Muscle of leg (tissue), 11 donors: ENCODE measurements around the gene NKD1. TPM values are rescaled to one million over a fixed set of nuclear protein-coding genes. Genes with fewer than 3 reads are reported as not detected.

Experiments
- DNase-seq: peaks from one replicate; pipeline ENCODE4 v3.0.0; 2013
- H3K27ac ChIP-seq: one replicate; pipeline ENCODE4 v1.5.1; 2013; ENCODE audit warnings: mild to moderate bottlenecking, low read length, control low read depth
- H3K27me3 ChIP-seq: one replicate; pipeline ENCODE4 v1.6.1; 2013; ENCODE audit warnings: low read length; ENCODE audit not compliant: control insufficient read depth, insufficient read depth
- H3K36me3 ChIP-seq: one replicate; pipeline ENCODE4 v1.6.1; 2013; ENCODE audit warnings: low read length; ENCODE audit not compliant: control insufficient read depth, insufficient read depth
- H3K4me1 ChIP-seq: one replicate; pipeline ENCODE4 v1.6.1; 2013; ENCODE audit warnings: low read length; ENCODE audit not compliant: control insufficient read depth, insufficient read depth
- H3K4me3 ChIP-seq: one replicate; pipeline ENCODE4 v1.5.1; 2013; ENCODE audit warnings: low read length, control low read depth
- H3K9me3 ChIP-seq: replicated peaks from 2 replicates; pipeline ENCODE4 v1.6.1; 2013; ENCODE audit warnings: low read depth, low read length; ENCODE audit not compliant: control insufficient read depth
- WGBS: methylation state at CpG from one replicate; pipeline ENCODE4 v1.1.5; 2013; ENCODE audit warnings: missing lambda C conversion rate; ENCODE audit not compliant: insufficient coverage; 5-methylcytosine and 5-hydroxymethylcytosine counted together
- polyA plus RNA-seq, 8 donors: library from polyadenylated mRNA; unstranded; fragments of 120-200 nt; gene quantifications; one replicate each; pipeline versions ENCODE4 v1.2.1 to v1.2.3, GENCODE V29; 2013; ENCODE audit warnings: inconsistent platforms in 1 of 8, low replicate concordance in 1 of 8; ENCODE audit not compliant: insufficient read length in 8 of 8, insufficient read depth in 1 of 8
- total RNA-seq: library from RNA; stranded (reverse); fragments of 120-200 nt; gene quantifications from one replicate; pipeline ENCODE4 v1.2.4, GENCODE V29; 2013

NKD1 gene
- total and polyA plus RNA-seq, 9 donors, result 2.8 to 7.7 (median 4.5) TPM

DNA sequence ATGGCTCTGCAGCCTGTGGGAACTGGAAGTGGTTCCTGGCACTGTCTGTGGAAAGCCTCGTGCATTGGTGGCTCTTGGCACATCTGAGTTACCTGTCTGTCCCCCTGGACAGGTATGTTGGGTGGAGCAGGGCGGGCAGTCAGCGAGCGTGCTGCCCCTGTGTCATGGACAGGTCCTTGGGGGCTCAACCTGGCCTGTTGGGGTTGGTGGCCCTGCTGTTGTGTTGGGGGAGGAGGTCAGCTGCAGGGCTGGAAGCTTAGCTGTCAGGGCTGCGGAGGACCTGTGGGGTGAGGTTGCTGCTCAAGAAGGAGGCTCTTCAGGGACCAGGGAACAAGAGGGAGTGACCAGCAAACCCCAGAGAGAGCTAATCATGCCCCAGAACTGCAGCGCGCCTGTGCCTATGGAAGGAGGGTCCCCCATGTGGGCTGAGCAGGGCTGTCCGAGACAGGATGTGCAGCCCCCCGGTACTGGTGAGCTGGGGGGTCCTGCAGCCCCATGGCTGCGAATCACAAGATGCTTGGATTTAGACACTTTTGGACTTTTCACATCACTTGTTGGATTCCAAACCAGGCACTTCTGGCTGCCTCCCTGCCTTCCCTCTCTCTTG is 7.2 kb downstream of the NKD1 start:
- Histone ChIP-seq H3K27ac (no peak overlapping the region), H3K4me1 (no peaks in the 10 kb centered on the region), H3K36me3 (peaks cover 10% of the 10 kb centered on the region), H3K9me3 (peaks cover 5% of the 10 kb centered on the region), H3K27me3 (peaks cover 12% of the 10 kb centered on the region), H3K4me3 (no peak overlapping the region)
- WGBS, result 92% methylated on average over 6 of the region's 10 CpGs
- no peak for DNase-seq

DNA sequence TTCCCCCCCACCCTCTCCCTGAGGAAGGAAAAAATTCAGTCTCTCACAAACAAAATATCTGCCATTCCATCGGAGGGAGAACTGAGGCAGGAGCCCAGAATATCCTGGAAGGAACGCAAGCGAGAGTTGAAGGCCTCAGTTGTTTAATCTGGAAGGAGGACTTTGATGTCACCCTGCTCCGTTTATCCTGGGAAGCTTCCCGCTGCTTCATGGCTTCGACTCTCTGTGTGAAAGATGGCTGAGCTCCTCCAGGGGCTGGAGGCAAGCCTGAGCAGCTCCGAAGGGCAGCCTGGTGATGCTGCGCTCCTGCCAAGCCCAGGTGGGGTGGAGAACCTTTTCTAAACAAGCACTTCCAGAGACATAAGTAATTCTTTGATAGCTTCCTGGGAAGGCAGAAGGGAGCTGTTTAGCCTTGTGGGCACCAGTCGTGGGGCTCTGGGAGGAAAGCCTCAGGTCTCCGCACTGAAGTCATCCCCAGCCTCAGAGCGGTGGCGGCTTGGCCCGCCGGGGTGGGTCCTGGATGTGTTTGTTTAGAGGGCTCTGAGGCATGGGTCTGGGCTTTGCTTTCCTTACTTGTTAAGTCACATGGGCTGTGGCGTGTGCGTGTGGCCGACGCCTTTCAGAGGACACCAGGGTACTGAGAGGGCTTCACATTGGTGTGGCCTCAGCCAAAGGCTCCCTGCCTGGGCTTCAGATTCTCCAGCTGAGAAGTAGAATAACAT is 7.9 kb downstream of the NKD1 start:
- H3K27ac ChIP-seq, result no peak overlapping the region
- peaks cover 8% of the 10 kb centered on the region for H3K9me3 ChIP-seq
- no peak for DNase-seq
- H3K4me3 ChIP-seq, result no peak overlapping the region
- no peaks in the 10 kb centered on the region for H3K4me1 ChIP-seq
- 69% methylated on average over 6 of the region's 18 CpGs for WGBS
- H3K36me3 ChIP-seq, result peaks cover 10% of the 10 kb centered on the region
- H3K27me3 ChIP-seq, result peaks cover 9% of the 10 kb centered on the region

DNA sequence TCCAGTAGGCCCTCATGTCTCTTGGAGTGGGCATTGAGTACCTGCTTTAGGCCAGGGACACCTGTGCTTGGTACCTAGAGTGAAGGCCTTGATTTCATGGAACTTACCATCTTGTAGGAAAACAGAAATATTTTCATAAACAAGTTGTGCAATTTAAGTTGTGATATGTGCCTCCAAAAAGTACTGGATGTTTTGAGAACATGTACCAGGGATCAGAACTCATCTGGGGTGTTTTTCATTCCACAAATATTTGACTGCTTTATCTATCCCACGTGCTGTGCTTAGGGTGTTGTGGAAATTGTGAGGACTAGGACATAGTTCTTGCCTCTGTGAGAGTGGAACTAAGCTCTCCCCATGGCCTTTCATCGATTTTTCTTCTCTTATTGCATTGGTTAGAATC is 8.8 kb downstream of the NKD1 start:
- Histone ChIP-seq H3K27ac (no peak overlapping the region), H3K27me3 (peaks cover 6% of the 10 kb centered on the region), H3K36me3 (peaks cover 10% of the 10 kb centered on the region), H3K4me1 (no peaks in the 10 kb centered on the region), H3K9me3 (peaks cover 13% of the 10 kb centered on the region), H3K4me3 (no peak overlapping the region)
- WGBS, result no CpG with 5 or more reads among the region's 2 CpGs
- no peak for DNase-seq

DNA sequence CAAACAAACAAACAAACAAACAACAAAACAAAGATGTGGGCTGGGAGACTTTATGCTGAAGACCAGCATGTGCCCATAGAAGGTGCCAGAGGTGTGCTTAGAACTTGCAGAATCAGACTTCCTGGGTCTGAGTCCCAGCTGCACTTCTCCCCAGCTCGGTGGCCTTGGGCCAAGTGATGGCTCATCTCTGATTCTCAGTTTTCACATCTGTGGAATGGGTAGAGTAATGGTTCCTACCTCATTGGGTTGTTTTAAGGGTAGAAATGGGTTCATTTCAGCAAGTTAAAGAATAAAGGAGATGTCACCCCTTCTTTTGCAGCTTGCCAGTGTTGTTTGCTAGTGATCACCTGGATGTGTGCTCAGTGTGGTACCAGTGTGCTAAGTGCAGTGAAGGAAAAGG is 10.7 kb downstream of the NKD1 start:
- H3K4me3 ChIP-seq, result no peak overlapping the region
- H3K27ac ChIP-seq, result no peak overlapping the region
- H3K9me3 ChIP-seq, result peaks cover 13% of the 10 kb centered on the region
- no peak for DNase-seq
- peaks cover 5% of the 10 kb centered on the region for H3K36me3 ChIP-seq
- H3K27me3 ChIP-seq, result peaks cover 6% of the 10 kb centered on the region
- H3K4me1 ChIP-seq, result no peaks in the 10 kb centered on the region
- WGBS, result no CpG with 5 or more reads among the region's 1 CpG

DNA sequence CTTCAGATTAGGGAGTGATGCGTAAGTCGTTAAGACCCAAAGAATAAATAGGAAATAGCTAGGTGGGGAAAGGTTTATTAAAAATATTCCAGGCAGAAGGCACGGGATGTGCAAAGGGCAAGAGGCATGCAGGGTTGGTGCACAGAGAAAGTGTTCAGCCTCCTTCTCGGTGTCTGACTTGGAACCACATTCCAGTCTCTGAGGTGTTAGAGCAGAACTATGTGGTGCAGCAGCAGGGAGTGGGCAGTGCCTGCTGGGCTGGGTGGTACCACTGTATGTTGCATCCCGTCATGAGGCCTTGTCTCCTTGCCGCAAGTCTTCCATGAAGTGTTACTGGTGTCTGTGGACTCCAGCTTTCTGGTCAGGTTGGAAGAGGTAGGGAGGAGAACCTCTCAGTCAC is 11.1 kb downstream of the NKD1 start:
- peaks cover 5% of the 10 kb centered on the region for H3K36me3 ChIP-seq
- H3K9me3 ChIP-seq, result peaks cover 13% of the 10 kb centered on the region
- H3K27ac ChIP-seq, result no peak overlapping the region
- DNase-seq, result no peak
- no peaks in the 10 kb centered on the region for H3K4me1 ChIP-seq
- 93% methylated on average over 6 of the region's 6 CpGs for WGBS
- H3K4me3 ChIP-seq, result no peak overlapping the region
- H3K27me3 ChIP-seq, result peaks cover 6% of the 10 kb centered on the region

DNA sequence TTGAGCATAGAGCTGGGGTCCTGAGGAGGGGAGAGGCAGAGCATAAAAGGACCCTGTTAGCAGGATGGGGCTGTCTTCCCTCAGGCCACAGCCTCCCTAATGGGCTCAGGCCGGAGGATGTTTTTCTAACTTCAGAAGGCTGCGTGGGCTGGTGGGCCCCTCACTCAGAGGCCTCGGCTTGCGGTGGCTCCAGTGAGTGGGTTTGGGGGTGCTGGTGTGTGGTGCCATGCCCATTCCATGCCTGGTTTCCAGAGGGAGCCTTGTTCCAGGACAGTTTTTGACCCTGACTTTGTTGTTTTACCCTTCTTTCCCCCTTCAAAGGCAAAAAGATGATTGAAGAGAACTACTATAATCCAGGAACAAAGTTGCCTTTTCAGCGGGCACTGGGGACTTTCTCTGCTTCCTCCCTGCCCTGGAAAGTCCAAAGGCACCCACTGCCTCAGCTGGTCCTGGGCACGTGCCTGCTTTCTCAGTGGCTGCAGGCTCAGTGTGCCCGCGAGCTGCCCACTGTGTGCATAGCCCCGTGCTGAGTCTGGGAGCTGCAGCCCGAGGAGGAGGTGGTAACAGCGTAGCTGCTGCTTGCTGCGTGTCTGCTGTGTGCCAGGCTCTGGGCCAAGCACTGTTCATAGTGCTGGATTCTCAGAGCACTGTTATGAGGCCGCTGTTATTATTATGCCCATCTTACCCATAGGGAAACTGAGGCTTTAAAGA is 11.8 kb downstream of the NKD1 start:
- Histone ChIP-seq H3K9me3 (peaks cover 13% of the 10 kb centered on the region), H3K27me3 (peaks cover 5% of the 10 kb centered on the region), H3K27ac (no peak overlapping the region), H3K4me3 (no peak overlapping the region), H3K4me1 (no peaks in the 10 kb centered on the region), H3K36me3 (peaks cover 5% of the 10 kb centered on the region)
- DNase-seq, result no peak
- 87% methylated on average over 12 of the region's 13 CpGs for WGBS

DNA sequence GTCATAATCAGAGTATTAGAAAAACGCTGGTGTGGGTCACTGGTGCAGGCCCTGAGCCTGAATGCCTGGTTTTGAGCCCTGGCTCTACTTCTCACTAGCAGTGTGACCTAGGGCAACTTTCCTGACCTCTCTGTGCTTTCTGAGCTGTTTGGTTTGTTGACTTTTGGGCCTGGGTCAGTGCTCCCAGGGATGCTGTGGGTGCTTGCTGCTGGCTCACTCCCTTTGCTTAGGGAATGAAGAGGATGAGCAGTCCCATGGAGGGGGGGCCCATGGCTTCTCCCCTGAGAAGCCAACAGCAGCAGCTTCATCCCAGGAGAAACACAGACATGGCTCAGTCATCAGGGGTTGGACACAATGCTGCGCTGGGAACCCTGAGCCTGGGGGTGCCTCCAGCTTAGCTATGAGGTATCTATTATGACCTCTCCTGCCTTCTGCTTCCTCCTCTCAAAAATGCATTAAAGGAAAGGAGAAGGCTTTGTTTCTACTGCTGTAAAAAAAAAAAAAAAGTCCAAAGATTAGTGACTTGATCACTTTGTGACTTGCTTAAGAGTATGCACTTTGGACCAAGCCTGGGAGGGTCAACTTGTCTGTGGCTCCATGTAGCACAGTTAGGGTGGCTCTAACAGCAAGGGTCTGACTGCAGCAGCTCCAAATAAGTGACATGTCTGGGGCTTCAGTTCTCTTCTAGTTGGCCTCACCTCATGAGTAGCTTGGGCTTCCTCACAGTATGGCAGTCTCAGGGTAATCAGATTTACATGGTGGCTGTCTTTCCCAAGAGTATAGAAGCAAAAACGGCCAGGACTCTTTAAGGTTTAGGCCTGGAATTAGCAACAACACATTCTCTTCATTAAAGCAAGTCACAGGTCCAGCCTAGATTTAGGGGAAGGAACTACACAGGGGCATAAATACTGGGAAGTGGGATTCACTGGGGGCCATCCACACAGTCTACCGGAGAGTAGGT is 13.0 kb downstream of the NKD1 start:
- WGBS, result 80% methylated on average over 1 of the region's 4 CpGs
- Histone ChIP-seq H3K27ac (no peak overlapping the region), H3K36me3 (peaks cover under 1% of the 10 kb centered on the region), H3K4me1 (peaks cover 4% of the 10 kb centered on the region), H3K27me3 (no peaks in the 10 kb centered on the region), H3K4me3 (no peak overlapping the region), H3K9me3 (peaks cover 13% of the 10 kb centered on the region)
- no peak for DNase-seq

DNA sequence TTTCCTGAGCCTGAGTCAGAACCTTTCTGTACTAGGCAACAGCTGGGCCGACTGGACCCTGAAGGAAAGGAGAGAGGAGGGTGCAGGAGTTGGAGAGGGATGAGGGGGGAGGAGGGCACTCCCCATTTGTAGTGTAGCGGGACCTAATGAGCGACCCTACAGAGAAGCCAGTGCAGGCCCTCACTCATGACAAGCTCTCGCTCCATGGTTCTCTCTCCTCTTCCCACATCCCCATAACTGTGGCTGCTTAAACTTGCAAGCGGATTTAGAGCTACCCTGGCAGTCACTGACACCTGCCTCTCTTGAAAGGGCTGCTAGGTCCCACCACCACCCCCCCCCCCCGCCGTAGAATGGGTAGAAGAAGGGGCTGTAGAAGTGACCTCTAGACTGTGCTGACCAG is 14.5 kb downstream of the NKD1 start:
- H3K4me3 ChIP-seq, result no peak overlapping the region
- peaks cover 8% of the 10 kb centered on the region for H3K9me3 ChIP-seq
- 88% methylated on average over 3 of the region's 7 CpGs for WGBS
- no peaks in the 10 kb centered on the region for H3K27me3 ChIP-seq
- DNase-seq, result no peak
- no peak overlapping the region for H3K27ac ChIP-seq
- no peaks in the 10 kb centered on the region for H3K36me3 ChIP-seq
- peaks cover 5% of the 10 kb centered on the region for H3K4me1 ChIP-seq

DNA sequence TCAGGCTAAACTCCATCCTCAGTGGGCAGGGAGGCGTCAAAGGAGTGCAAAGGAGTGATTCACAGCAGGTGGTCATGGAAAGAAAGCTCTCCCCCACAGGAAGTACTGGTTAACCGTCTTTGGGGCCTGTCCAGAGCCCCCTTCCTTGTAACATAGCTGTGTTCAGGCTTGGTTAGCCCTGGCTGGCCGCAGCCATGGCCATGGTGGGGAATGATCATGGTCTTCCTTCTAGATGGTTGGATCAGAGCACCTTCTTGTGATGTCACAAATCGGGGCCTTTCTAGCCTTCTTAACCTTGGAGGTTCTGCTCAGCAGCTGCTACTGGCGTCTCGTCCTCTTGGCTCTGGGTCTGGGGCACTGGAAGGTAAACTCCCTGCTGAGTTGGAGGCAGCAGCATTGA is 15.8 kb downstream of the NKD1 start:
- Histone ChIP-seq H3K27me3 (no peaks in the 10 kb centered on the region), H3K4me3 (no peak overlapping the region), H3K9me3 (peaks cover 8% of the 10 kb centered on the region), H3K4me1 (peaks cover 9% of the 10 kb centered on the region), H3K27ac (no peak overlapping the region), H3K36me3 (no peaks in the 10 kb centered on the region)
- DNase-seq, result no peak
- 68% methylated on average over 4 of the region's 6 CpGs for WGBS
